Measurements from ENCODE around the gene POLR1F. TPM values are rescaled to one million over a fixed set of nuclear protein-coding genes. Genes with fewer than 3 reads are reported as not detected.
"Not testable (repeated sequence)": the region's sequence is repeated elsewhere in the genome, so short reads cannot be mapped to it uniquely, and the experiment has no call there.

Gene POLR1F
- total RNA-seq, 1 donor from 2014 or later = 14.7 TPM

DNA sequence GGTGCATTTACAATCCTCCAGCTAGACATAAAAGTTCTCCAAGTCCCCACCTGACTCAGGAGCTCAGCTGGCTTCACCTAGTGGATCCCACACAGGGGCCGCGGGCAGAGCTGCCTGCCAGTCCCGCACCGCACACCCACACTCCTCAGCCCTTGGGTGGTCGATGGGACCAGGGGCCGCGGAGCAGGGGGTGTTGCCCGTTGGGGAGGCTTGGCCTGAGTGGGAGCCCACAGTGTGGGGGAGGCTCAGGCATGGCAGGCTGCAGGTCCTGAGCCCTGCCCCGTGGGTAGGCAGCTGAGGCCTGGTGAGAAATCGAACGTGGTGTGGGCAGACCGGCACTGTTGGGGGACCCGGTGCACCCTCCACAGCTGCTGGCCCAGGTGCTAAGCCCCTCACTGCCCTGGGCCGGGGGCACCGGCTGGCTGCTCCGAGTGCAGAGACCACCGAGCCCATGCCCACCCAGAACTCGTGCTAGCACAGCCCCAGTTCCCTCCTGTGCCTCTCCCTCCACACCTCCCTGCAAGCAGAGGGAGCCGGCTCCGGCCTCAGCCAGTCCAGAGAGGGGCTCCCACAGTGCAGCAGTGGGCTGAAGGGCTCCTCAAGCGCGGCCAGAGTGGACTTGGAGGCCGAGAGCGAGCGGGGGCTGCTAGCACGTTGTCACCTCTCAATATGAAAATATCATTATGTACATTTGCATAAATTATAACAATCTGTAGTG, 16.6 kb downstream of the POLR1F start:
- no peak for DNase-seq (ENCODE audit: extremely low spot score, unreplicated experiment)
- Mint-ChIP-seq H3K4me1 (ENCODE audit: unreplicated experiment) (no peaks in the 10 kb centered on the region), H3K36me3 (no peaks in the 10 kb centered on the region), H3K9me3 (no peaks in the 10 kb centered on the region), H3K27ac (no peak overlapping the region), H3K27me3 (no peaks in the 10 kb centered on the region), H3K4me3 (no peak overlapping the region)
- no peak for TF ChIP-seq CTCF (conservative IDR thresholded peaks at IDR 0.05)

GRCh38 chr7:19690736-19691135, 18.1 kb downstream of the POLR1F start:
- Mint-ChIP-seq H3K27ac (no peak overlapping the region), H3K27me3 (no peaks in the 10 kb centered on the region), H3K4me3 (no peak overlapping the region), H3K36me3 (no peaks in the 10 kb centered on the region), H3K4me1 (ENCODE audit: unreplicated experiment) (no peaks in the 10 kb centered on the region), H3K9me3 (no peaks in the 10 kb centered on the region)
- DNase-seq (ENCODE audit: extremely low spot score, unreplicated experiment) = no peak
- TF ChIP-seq CTCF (conservative IDR thresholded peaks at IDR 0.05) = no peak

- not testable (repeated sequence) for H3K27me3 Mint-ChIP-seq; H3K4me1 Mint-ChIP-seq (ENCODE audit: unreplicated experiment); DNase-seq (ENCODE audit: extremely low spot score, unreplicated experiment); H3K9me3 Mint-ChIP-seq; H3K4me3 Mint-ChIP-seq; H3K27ac Mint-ChIP-seq; H3K36me3 Mint-ChIP-seq
These were observed 19.7 kb downstream of the POLR1F start for GRCh38 chr7:19689130-19689529.

- Mint-ChIP-seq H3K4me1 (ENCODE audit: unreplicated experiment) (peaks cover 6% of the 10 kb centered on the region), H3K27ac (no peak overlapping the region), H3K36me3 (no peaks in the 10 kb centered on the region), H3K4me3 (no peak overlapping the region), H3K9me3 (no peaks in the 10 kb centered on the region), H3K27me3 (no peaks in the 10 kb centered on the region)
- no peak for TF ChIP-seq CTCF (conservative IDR thresholded peaks at IDR 0.05)
- DNase-seq (ENCODE audit: extremely low spot score, unreplicated experiment) = no peak
These were observed 27.2 kb downstream of the POLR1F start for GRCh38 chr7:19681596-19681995.

DNA sequence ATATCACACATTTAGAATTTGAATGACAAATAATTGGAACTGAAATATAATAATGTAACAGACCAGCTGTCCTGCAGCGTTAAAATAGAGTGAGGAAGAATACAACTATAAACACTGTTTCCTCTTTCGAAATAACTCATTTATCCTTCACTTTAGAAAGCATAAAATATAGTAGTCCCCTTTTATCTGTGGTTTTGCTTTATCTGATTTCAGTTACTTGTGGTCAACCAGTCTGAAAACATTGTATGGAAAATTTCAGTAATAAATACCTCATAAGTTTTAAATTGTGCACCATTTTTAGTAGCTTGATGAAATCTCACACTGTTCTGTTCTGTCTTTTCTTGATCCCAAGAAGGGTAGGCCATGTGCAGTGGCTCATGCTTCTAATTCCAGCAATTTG, 31.7 kb downstream of the POLR1F start:
- Mint-ChIP-seq H3K36me3 (no peaks in the 10 kb centered on the region), H3K9me3 (no peaks in the 10 kb centered on the region), H3K4me1 (ENCODE audit: unreplicated experiment) (peaks cover 6% of the 10 kb centered on the region), H3K4me3 (no peak overlapping the region), H3K27ac (no peak overlapping the region), H3K27me3 (no peaks in the 10 kb centered on the region)
- TF ChIP-seq CTCF (conservative IDR thresholded peaks at IDR 0.05) = no peak
- DNase-seq (ENCODE audit: extremely low spot score, unreplicated experiment) = no peak

GRCh38 chr7:19675816-19676215, 33.0 kb downstream of the POLR1F start:
- DNase-seq (ENCODE audit: extremely low spot score, unreplicated experiment) = no peak
- Mint-ChIP-seq H3K27ac (no peak overlapping the region), H3K27me3 (no peaks in the 10 kb centered on the region), H3K9me3 (no peaks in the 10 kb centered on the region), H3K4me1 (ENCODE audit: unreplicated experiment) (peaks cover 6% of the 10 kb centered on the region), H3K4me3 (no peak overlapping the region), H3K36me3 (no peaks in the 10 kb centered on the region)
- no peak for TF ChIP-seq CTCF (conservative IDR thresholded peaks at IDR 0.05)

Measured in type B pancreatic cell (in vitro differentiated cells).